AG10803 (cell line): ENCODE measurements around the gene ROCK1.

Source experiments
- DNase-seq: peaks from one replicate; pipeline ENCODE4 v3.0.0; 2010; ENCODE audit warnings: low read depth
- H3K4me3 ChIP-seq: 2 replicates; pipeline ENCODE4 v1.5.1; 2011; ENCODE audit warnings: mild to moderate bottlenecking, low read length, control low read depth
- TF ChIP-seq, protein P1 (sequence below): conservative IDR thresholded peaks from 2 replicates; pipeline ENCODE4 v1.5.1; 2011; ENCODE audit warnings: mild to moderate bottlenecking, low read length, control low read depth, inconsistent platforms

Gene ROCK1

DNA sequence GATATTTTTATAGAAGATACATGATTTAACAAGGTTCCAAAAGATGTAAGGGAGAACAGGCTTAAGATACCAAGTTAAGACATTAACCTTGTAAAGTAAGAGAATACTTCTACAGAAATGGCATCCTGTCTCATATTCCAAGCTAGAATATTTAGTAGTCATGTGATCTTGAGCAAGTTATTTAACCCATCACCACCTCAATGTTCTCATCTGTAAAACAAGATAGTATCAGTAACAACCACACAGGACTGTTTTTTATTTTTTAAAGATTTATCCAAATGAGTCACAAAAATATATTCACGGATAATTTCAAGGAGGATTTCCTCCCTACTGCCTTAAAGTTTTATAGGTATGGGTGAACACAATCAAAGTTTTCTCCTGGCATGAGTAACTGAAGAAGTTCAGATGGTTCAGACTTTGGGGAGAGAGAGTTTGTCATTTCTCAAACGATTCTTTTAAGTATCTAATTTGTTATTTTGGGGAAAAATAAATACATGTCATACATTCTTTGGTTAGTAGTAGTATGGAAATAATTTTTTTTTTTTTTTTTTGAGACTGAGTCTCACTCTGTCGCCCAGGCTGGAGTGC lies 25.9 kb downstream of the ROCK1 start:
- DNase-seq: no peak
- TF ChIP-seq, protein P1, sequence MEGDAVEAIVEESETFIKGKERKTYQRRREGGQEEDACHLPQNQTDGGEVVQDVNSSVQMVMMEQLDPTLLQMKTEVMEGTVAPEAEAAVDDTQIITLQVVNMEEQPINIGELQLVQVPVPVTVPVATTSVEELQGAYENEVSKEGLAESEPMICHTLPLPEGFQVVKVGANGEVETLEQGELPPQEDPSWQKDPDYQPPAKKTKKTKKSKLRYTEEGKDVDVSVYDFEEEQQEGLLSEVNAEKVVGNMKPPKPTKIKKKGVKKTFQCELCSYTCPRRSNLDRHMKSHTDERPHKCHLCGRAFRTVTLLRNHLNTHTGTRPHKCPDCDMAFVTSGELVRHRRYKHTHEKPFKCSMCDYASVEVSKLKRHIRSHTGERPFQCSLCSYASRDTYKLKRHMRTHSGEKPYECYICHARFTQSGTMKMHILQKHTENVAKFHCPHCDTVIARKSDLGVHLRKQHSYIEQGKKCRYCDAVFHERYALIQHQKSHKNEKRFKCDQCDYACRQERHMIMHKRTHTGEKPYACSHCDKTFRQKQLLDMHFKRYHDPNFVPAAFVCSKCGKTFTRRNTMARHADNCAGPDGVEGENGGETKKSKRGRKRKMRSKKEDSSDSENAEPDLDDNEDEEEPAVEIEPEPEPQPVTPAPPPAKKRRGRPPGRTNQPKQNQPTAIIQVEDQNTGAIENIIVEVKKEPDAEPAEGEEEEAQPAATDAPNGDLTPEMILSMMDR: no peak
- no peak overlapping the region for H3K4me3 ChIP-seq

DNA sequence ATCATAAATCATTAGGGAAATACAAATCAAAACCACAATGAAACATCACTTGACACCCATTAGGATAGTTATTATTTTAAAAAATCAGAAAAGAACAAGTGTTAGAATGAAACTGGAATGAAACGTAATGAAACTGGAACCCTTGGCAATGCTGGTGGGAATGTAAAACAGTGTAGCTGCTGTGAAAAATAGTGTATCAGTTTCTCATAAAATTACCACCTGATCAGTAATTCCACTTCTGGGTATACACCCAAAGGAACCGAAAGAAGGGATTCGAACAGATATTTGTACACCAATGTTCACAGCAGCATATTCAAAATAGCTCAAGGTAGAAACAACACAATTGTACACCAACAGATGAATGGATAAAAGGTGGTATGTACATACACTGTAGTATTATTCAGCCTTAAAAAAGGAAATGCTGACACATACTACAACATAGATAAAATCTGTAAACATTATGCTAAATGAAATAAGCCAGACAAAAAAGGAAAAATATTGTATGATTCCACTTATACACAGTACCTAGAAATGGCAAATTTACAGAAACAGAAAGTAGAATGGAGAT lies 27.0 kb downstream of the ROCK1 start:
- H3K4me3 ChIP-seq: no peak overlapping the region
- TF ChIP-seq, protein P1: no peak
- DNase-seq: no peak

DNA sequence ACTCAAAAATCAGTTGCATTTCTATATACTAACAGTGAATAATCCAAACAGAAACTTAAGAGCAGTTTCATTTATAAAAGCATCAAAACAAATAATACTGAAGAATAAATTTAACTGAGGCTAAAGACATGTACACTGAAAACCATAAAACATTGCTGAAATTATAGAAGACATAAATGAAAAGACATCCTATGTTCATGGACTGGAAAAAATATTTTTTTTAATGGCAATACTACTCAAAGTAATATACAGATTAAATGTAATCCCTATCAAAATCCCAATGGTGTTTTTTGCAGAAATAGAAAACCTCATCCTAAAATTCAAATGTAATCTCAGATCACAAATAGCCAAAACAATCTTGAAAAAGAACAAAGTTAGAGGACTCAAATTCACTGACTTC lies 28.6 kb downstream of the ROCK1 start:
- DNase-seq: no peak
- TF ChIP-seq, protein P1: no peak

DNA sequence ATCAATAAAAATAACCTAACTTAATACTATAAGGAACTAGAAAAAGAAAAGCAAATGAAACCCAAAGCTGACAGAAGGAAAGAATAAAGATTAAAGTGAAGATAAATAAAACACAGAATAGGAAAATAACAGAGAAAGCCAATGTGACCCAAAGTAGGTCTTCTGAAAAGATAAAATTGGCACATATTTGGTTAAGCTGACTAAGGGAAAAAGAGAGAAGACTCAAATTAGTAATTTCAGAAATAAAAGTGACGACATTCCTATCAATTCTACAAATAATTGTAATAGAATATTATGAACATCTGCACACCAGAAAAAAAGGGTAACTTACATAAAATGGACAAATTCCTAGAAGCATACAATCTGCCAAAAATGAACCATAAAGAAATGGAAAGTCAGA lies 30.2 kb downstream of the ROCK1 start:
- TF ChIP-seq, protein P1: no peak
- DNase-seq: no peak
- no peak overlapping the region for H3K4me3 ChIP-seq

More for the DNA sequence above, 28.6 kb downstream of the ROCK1 start:
- H3K4me3 ChIP-seq: no peak overlapping the region

DNA sequence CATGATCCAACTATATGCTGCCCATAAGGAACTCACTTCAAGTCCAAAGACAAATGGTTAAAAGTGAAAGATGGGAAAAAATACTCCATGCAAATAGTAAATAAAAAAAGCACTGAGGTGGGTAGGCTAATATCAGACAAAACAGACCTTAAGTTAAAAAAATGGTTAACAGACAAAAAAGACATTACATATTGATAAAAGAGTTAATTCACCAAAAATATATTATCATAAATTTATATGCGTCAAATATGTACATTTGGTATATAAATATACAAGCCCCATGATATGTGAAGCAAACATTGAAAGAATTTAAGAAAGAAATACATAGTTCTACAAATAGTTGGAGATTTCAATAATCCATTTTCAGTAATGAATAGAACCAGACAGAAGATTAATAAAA lies 31.0 kb downstream of the ROCK1 start:
- TF ChIP-seq, protein P1: no peak
- H3K4me3 ChIP-seq: no peak overlapping the region
- no peak for DNase-seq

DNA sequence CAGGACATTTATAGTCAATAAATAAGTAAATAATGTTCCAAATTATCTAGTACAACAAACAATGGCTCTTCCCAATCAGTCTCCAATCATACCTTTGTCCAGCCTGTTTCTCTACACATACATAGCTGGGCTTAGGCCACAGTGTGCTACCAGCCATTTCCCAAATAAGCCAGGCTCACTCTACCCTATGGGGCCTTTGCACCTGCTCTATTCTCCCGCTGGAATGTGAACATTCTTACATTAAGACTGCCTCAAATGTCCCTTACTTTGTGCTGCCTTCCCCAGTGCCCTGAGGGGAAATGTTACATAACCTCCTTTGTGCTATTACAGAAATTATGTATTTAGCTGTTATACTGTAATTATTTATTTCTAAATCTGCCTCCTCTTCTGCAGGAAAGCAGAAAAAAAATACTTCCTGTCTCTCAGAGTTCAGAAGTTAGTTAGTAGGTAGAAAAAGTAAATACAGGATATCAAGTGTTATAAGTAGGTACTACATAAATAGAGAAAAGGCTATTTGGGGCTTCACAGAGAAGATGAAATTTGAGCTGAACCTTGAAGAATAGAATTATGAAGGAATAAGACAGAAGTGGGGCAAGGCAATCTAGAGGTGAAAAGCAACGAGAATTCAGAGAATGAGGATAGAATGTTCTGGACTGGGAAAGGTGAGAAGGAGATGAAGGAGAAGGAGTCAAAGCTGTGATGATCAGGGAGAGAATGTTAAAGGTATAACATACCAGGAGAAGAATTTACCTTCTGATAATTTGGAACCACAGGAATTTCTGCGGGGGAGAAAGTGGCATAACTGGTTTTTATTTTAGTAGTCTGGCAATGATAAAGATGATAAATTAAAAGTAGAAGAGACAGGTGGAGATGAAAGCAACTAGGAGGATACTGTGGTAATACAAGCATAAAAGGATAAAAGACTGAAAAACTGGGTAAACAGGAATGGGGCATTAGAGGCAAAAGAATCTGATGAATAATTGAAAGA lies 37.0 kb downstream of the ROCK1 start:
- TF ChIP-seq, protein P1: no peak
- no peak for DNase-seq
- H3K4me3 ChIP-seq: no peak overlapping the region
